BE2C (cell line): ENCODE results near the gene WDR70.
"Not testable (repeated sequence)": the region's sequence is repeated elsewhere in the genome, so short reads cannot be mapped to it uniquely, and the experiment has no call there.

ENCODE experiments used
- DNase-seq: peaks from one replicate; pipeline ENCODE4 v3.0.0-alpha.2; 2020
- H3K27me3 ChIP-seq: fragments of 250-450 bp; sonication (Bioruptor Pico); 2 replicates; pipeline ENCODE4 v1.5.1; 2020; ENCODE audit warnings: mild to moderate bottlenecking
- H3K36me3 ChIP-seq: fragments of 250-450 bp; sonication (Bioruptor Pico); 2 replicates; pipeline ENCODE4 v1.5.1; 2020; ENCODE audit warnings: mild to moderate bottlenecking
- H3K4me1 ChIP-seq: fragments of 250-450 bp; sonication (Bioruptor Pico); 2 replicates; pipeline ENCODE4 v1.5.1; 2020
- H3K4me3 ChIP-seq: 2 replicates; pipeline ENCODE4 v1.5.1; 2011; ENCODE audit warnings: low read depth, low read length
- H3K9me3 ChIP-seq: fragments of 250-450 bp; sonication (Bioruptor Pico); 2 replicates; pipeline ENCODE4 v1.5.1; 2020
- CTCF ChIP-seq: IDR thresholded peaks from 2 replicates; pipeline ENCODE4 v1.5.1; 2012; ENCODE audit warnings: mild to moderate bottlenecking, low read depth, low read length

Gene WDR70

GRCh38 chr5:37463191-37464051, 84.3 kb downstream of the WDR70 start:
- H3K27me3 ChIP-seq, DNase-seq, H3K4me1 ChIP-seq, H3K36me3 ChIP-seq, H3K9me3 ChIP-seq, H3K4me3 ChIP-seq: not testable (repeated sequence)

GRCh38 chr5:37464581-37464980, 85.5 kb downstream of the WDR70 start:
- not testable (repeated sequence) for H3K4me3 ChIP-seq, DNase-seq, H3K36me3 ChIP-seq, H3K27me3 ChIP-seq, H3K4me1 ChIP-seq, H3K9me3 ChIP-seq

- not testable (repeated sequence) for H3K4me1 ChIP-seq, H3K4me3 ChIP-seq, H3K9me3 ChIP-seq, H3K36me3 ChIP-seq, H3K27me3 ChIP-seq, DNase-seq
Observed at GRCh38 chr5:37469383-37469782, 90.3 kb downstream of the WDR70 start.

GRCh38 chr5:37471666-37472197, 92.6 kb downstream of the WDR70 start:
- Histone ChIP-seq H3K27me3 (no peaks in the 10 kb centered on the region), H3K9me3 (peaks cover 3% of the 10 kb centered on the region; the same call in 1 of the 2 replicates), H3K4me3 (no peak overlapping the region)

GRCh38 chr5:37477426-37477825, 98.3 kb downstream of the WDR70 start:
- H3K27me3 ChIP-seq: no peaks in the 10 kb centered on the region
- H3K36me3 ChIP-seq: no peaks in the 10 kb centered on the region

More at GRCh38 chr5:37471666-37472197, 92.6 kb downstream of the WDR70 start:
- DNase-seq: no peak
- H3K36me3 ChIP-seq: no peaks in the 10 kb centered on the region
- H3K4me1 ChIP-seq: no peaks in the 10 kb centered on the region
- TF ChIP-seq CTCF: no peak

GRCh38 chr5:37478121-37478894, 99.2 kb downstream of the WDR70 start:
- Histone ChIP-seq H3K4me3 (no peak overlapping the region), H3K36me3 (no peaks in the 10 kb centered on the region), H3K4me1 (no peaks in the 10 kb centered on the region), H3K27me3 (no peaks in the 10 kb centered on the region), H3K9me3 (no peaks in the 10 kb centered on the region)
- no peak for DNase-seq
- no peak for TF ChIP-seq CTCF

More at GRCh38 chr5:37477426-37477825, 98.3 kb downstream of the WDR70 start:
- Histone ChIP-seq H3K9me3 (peaks cover 2% of the 10 kb centered on the region; the same call in 1 of the 2 replicates), H3K4me1 (no peaks in the 10 kb centered on the region), H3K4me3 (no peak overlapping the region)
- no peak for TF ChIP-seq CTCF
- DNase-seq: no peak

GRCh38 chr5:37481395-37481794, 102.3 kb downstream of the WDR70 start:
- not testable (repeated sequence) for H3K4me1 ChIP-seq, DNase-seq, H3K36me3 ChIP-seq, H3K9me3 ChIP-seq, H3K27me3 ChIP-seq, H3K4me3 ChIP-seq
